ENCODE data around the gene SLCO2B1. TPM values are rescaled to one million over a fixed set of nuclear protein-coding genes. Genes with fewer than 3 reads are reported as not detected.

Gene SLCO2B1
- total RNA-seq, result 100 to 1,000 TPM in 1 of 9 donors, 10 to 100 TPM in 7, 1 to 10 TPM in 1; 8.1 to 167 (median 18.6) TPM
- polyA plus RNA-seq, result 1 to 10 TPM; 4.7 to 9.8 TPM
- long read RNA-seq, donor 1, full-length matches to known transcripts, result 3 of 15 reads
- long read RNA-seq, donor 1, partial matches to known transcripts, result 12 of 15 reads
- long read RNA-seq, donor 1, other reads (novel, unspliced or antisense), result 0 of 15 reads
- long read RNA-seq, donor 2, full-length matches to known transcripts, result 9 of 15 reads
- long read RNA-seq, donor 2, partial matches to known transcripts, result 6 of 15 reads
- long read RNA-seq, donor 2, other reads (novel, unspliced or antisense), result 0 of 15 reads
- long read RNA-seq, donor 3, full-length matches to known transcripts, result 6 of 17 reads
- long read RNA-seq, donor 3, partial matches to known transcripts, result 11 of 17 reads
- long read RNA-seq, donor 3, other reads (novel, unspliced or antisense), result 0 of 17 reads

GRCh38 chr11:75150879-75151278, at the start of gene SLCO2B1:
SLCO2B1 (plus strand) TSS chr11:75151107; CDS start chr11:75151382, 275 bp downstream.
- Histone ChIP-seq H3K9me3 (no peaks in the 10 kb centered on the region), H3K4me3 (peak within 1 kb of the TSS in 11 of 12 donors; percentile 1 to 66 (median 53)), H3K27me3 (no peaks in the 10 kb centered on the region), H3K4me1 (peaks cover 0 to 72% (median 24%) of the 10 kb centered on the region in 12 donors), H3K36me3 (no peaks in the 10 kb centered on the region), H3K27ac (peak within 1 kb of the TSS in 11 of 12 donors; percentile 23 to 85 (median 51))
- TF ChIP-seq POLR2A (IDR thresholded peaks at IDR 0.05) (peak in 1 of 2 donors; percentile 21), CTCF (IDR thresholded peaks at IDR 0.05) (no peak)
- WGBS, 4 donors, result 32 to 68% (median 47%) methylated on average over 4 of the region's 4 CpGs
- ATAC-seq (peak; percentile 21 to 77 (median 54)), DNase-seq (peak in 2 of 5 donors; percentile 58 to 70)
- intact Hi-C loops (cut with DNase I), result loop anchor here in 1 of 10 donors (5.0 kb wide), 1 partner anchor 41 kb away; no protein-coding TSS in a partner anchor

GRCh38 chr11:75101424-75102128, 49.3 kb upstream of the SLCO2B1 start:
- ATAC-seq, result no peak
- H3K4me1 ChIP-seq, result no peaks in the 10 kb centered on the region
- WGBS, 4 donors, result 78 to 87% (median 81%) methylated on average over 8 of the region's 8 CpGs
- no peaks in the 10 kb centered on the region for H3K36me3 ChIP-seq
- H3K9me3 ChIP-seq, result peaks cover 0 to 4% (median 0%) of the 10 kb centered on the region in 12 donors
- DNase-seq, result no peak
- TF ChIP-seq CTCF (IDR thresholded peaks at IDR 0.05) (no peak), POLR2A (IDR thresholded peaks at IDR 0.05) (no peak)
- H3K27ac ChIP-seq, result no peak overlapping the region
- peaks cover 0 to 19% (median 0%) of the 10 kb centered on the region in 9 donors for H3K27me3 ChIP-seq
- no peak overlapping the region for H3K4me3 ChIP-seq
- intact Hi-C loops (cut with DNase I), result no loop called here

- H3K4me3 ChIP-seq, result no peak overlapping the region
- intact Hi-C loops (cut with DNase I), result no loop called here
- H3K36me3 ChIP-seq, result no peaks in the 10 kb centered on the region
- no peak overlapping the region for H3K27ac ChIP-seq
- no peaks in the 10 kb centered on the region for H3K4me1 ChIP-seq
- ATAC-seq (no peak), DNase-seq (no peak)
- TF ChIP-seq POLR2A (IDR thresholded peaks at IDR 0.05) (no peak), CTCF (IDR thresholded peaks at IDR 0.05) (no peak)
- 65 to 72% (median 71%) methylated on average over 5 of the region's 5 CpGs for WGBS, 4 donors
- H3K9me3 ChIP-seq, result peaks cover 0 to 4% (median 0%) of the 10 kb centered on the region in 12 donors
- H3K27me3 ChIP-seq, result peaks cover 0 to 11% (median 0%) of the 10 kb centered on the region in 9 donors
These were observed 47.4 kb upstream of the SLCO2B1 start for GRCh38 chr11:75103380-75104026.

All from heart left ventricle (tissue), 16 donors.